ENCODE results near the gene LSM14A. TPM values are rescaled to one million over a fixed set of nuclear protein-coding genes. Genes with fewer than 3 reads are reported as not detected.

Gene LSM14A
- polyA plus RNA-seq, 1 experiment, result 79.6 TPM

DNA sequence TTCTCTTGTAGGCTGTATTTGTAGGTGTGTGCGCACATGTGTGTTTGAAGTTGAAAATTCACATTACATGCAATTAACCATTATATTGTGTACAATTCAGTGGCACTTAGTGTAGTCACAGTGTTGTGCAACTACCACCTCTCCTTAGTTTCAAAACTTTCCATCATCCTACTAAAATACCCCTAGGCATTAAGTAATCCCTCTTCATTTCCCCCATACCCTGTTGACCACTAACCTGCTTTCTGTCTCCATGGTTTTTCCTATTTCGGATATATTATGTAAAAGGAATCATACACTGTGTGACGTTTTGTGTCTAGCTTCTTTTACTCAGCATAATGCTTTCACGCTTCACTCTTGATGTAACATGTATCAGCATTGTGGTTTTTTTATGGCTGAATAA, 16.1 kb downstream of the LSM14A start:
- Histone ChIP-seq H3K27me3 (ENCODE audit: control insufficient read depth, insufficient read depth, low read length) (no peaks in the 10 kb centered on the region), H3K4me3 (ENCODE audit: low read depth, low read length) (no peak overlapping the region), H3K36me3 (ENCODE audit: control insufficient read depth, insufficient read depth, low read length) (no peaks in the 10 kb centered on the region)
- CTCF ChIA-PET, result interaction anchor here (1.0 to 1.3 kb wide), 2 partner anchors 15 to 31 kb away, joined by 3 to 4 read pairs; no protein-coding TSS in a partner anchor
- DNase-seq (ENCODE audit: low read depth), result no peak
- POLR2A ChIA-PET, result no interaction called here
- TF ChIP-seq, protein P1, sequence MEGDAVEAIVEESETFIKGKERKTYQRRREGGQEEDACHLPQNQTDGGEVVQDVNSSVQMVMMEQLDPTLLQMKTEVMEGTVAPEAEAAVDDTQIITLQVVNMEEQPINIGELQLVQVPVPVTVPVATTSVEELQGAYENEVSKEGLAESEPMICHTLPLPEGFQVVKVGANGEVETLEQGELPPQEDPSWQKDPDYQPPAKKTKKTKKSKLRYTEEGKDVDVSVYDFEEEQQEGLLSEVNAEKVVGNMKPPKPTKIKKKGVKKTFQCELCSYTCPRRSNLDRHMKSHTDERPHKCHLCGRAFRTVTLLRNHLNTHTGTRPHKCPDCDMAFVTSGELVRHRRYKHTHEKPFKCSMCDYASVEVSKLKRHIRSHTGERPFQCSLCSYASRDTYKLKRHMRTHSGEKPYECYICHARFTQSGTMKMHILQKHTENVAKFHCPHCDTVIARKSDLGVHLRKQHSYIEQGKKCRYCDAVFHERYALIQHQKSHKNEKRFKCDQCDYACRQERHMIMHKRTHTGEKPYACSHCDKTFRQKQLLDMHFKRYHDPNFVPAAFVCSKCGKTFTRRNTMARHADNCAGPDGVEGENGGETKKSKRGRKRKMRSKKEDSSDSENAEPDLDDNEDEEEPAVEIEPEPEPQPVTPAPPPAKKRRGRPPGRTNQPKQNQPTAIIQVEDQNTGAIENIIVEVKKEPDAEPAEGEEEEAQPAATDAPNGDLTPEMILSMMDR (IDR thresholded peaks at IDR 0.05; ENCODE audit: insufficient read depth, low read depth, low read length), result no peak

DNA sequence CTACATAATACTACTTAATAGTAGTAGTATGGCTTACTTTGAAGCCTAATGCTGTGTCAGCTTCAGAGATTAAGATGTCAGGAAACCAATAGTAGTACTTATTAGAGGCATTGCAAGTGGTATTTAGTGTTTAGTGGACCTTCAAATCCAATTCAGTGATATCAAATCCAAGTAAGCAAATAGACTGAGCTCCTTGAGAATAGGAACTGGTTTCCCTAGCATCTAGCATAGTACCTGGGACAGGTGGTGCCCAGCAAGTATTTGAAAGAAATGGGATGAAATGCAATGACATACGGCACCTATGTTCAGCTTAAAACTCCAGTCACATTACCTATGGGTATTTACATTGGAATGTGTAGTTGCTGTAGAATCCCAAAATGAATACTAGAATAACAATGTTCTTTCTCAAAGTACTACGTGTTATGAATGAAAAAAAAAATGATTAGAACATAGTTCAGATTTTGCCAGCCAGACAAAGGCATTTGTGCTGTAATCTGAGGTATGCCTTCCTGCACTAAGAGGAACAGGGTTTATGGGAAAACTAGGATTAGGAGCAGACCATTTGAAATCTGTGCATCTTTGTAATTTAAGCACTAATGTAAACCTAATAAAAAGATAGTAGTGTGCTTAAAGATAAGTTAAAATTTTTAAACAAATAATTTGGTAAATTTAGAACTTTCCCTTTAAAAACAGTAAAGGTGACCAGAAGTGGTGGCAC, 17.1 kb downstream of the LSM14A start:
- CTCF ChIA-PET, result interaction anchor here (0.6 to 1.0 kb wide), 3 partner anchors 14 to 251 kb away, joined by 3 read pairs; no protein-coding TSS in a partner anchor
- Histone ChIP-seq H3K27me3 (ENCODE audit: control insufficient read depth, insufficient read depth, low read length) (no peaks in the 10 kb centered on the region), H3K36me3 (ENCODE audit: control insufficient read depth, insufficient read depth, low read length) (no peaks in the 10 kb centered on the region; the same call in 1 of the 2 replicates), H3K4me3 (ENCODE audit: low read depth, low read length) (no peak overlapping the region)
- TF ChIP-seq, protein P1 (IDR thresholded peaks at IDR 0.05; ENCODE audit: insufficient read depth, low read depth, low read length), result no peak
- POLR2A ChIA-PET, result no interaction called here
- no peak for DNase-seq (ENCODE audit: low read depth)

GRCh38 chr19:34189917-34190425, 17.7 kb downstream of the LSM14A start:
- no peak for DNase-seq (ENCODE audit: low read depth)
- peaks cover 2% of the 10 kb centered on the region; the same call in 1 of the 2 replicates for H3K36me3 ChIP-seq (ENCODE audit: control insufficient read depth, insufficient read depth, low read length)
- no peaks in the 10 kb centered on the region for H3K27me3 ChIP-seq (ENCODE audit: control insufficient read depth, insufficient read depth, low read length)
- ChIA-PET POLR2A (no interaction called here), CTCF (interaction anchor here (0.6 to 1.0 kb wide), 2 partner anchors 29 to 250 kb away, joined by 3 read pairs; no protein-coding TSS in a partner anchor)
- TF ChIP-seq, protein P1 (IDR thresholded peaks at IDR 0.05; ENCODE audit: insufficient read depth, low read depth, low read length), result no peak
- no peak overlapping the region for H3K4me3 ChIP-seq (ENCODE audit: low read depth, low read length)

GRCh38 chr19:34191355-34191962, 19.2 kb downstream of the LSM14A start:
- TF ChIP-seq, protein P1 (IDR thresholded peaks at IDR 0.05; ENCODE audit: insufficient read depth, low read depth, low read length), result no peak
- ChIA-PET CTCF (no interaction called here), POLR2A (no interaction called here)
- DNase-seq (ENCODE audit: low read depth), result no peak
- H3K27me3 ChIP-seq (ENCODE audit: control insufficient read depth, insufficient read depth, low read length), result no peaks in the 10 kb centered on the region
- H3K4me3 ChIP-seq (ENCODE audit: low read depth, low read length), result no peak overlapping the region
- peaks cover 2% of the 10 kb centered on the region for H3K36me3 ChIP-seq (ENCODE audit: control insufficient read depth, insufficient read depth, low read length)

- POLR2A ChIA-PET, result no interaction called here
- TF ChIP-seq, protein P1 (IDR thresholded peaks at IDR 0.05; ENCODE audit: insufficient read depth, low read depth, low read length), result no peak
- CTCF ChIA-PET, result interaction anchor here (0.8 to 1.0 kb wide), 2 partner anchors 26 to 153 kb away, joined by 3 to 4 read pairs; no protein-coding TSS in a partner anchor
- DNase-seq (ENCODE audit: low read depth), result no peak
- peaks cover 7% of the 10 kb centered on the region for H3K36me3 ChIP-seq (ENCODE audit: control insufficient read depth, insufficient read depth, low read length)
- no peaks in the 10 kb centered on the region for H3K27me3 ChIP-seq (ENCODE audit: control insufficient read depth, insufficient read depth, low read length)
- no peak overlapping the region for H3K4me3 ChIP-seq (ENCODE audit: low read depth, low read length)
These were observed 21.1 kb downstream of the LSM14A start for GRCh38 chr19:34193439-34193838.
